ENCODE measurements around the gene ETV7.

Gene ETV7

DNA sequence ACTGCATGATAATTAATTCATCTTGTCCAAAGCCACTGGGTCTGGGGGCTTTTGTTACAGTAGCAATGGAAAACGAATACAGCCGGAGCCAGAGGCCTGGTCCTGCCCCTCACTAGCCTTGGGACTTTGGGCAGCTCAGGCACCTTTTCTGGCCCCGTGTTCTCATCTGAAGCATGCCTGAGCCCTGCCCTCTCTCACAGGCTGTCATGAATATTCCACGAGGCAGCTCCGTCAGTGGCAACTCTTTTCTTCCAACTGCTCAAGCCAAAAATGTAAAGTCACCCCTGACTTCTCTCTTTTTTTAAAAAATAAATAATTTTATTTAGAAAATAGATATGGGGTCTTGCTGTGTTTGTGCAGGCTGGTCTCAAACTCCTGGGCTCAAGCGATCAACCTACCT, 56.1 kb downstream of the ETV7 start:
- Histone ChIP-seq H3K27me3 (ENCODE audit: low read length) (no peaks in the 10 kb centered on the region; the same call in 1 of the 2 replicates), H4K20me1 (ENCODE audit: low read depth, low read length) (no peaks in the 10 kb centered on the region), H3K9me3 (ENCODE audit: insufficient read depth, low read length) (no peaks in the 10 kb centered on the region), H3K27ac (ENCODE audit: low read depth, low read length) (no peak overlapping the region), H3K4me2 (ENCODE audit: low read depth, low read length, poor library complexity, severe bottlenecking) (no peak overlapping the region), H3K9ac (ENCODE audit: low read length) (no peak overlapping the region), H3K79me2 (ENCODE audit: insufficient read depth, low read length) (no peaks in the 10 kb centered on the region), H3K36me3 (ENCODE audit: low read length) (no peaks in the 10 kb centered on the region), H3K9me2 (replicated peaks; ENCODE audit: insufficient read depth, low read length) (no peaks in the 10 kb centered on the region), H3F3A (ENCODE audit: insufficient read depth) (no peaks in the 10 kb centered on the region), H3K4me3 (ENCODE audit: insufficient read depth, low read length, poor library complexity, severe bottlenecking) (no peak overlapping the region), H2AFZ (ENCODE audit: low read depth, low read length, severe bottlenecking) (no peak overlapping the region)
- TF ChIP-seq EZH2phosphoT487 (conservative IDR thresholded peaks at IDR 0.05; ENCODE audit: low read length): no peak
- TF ChIP-seq, protein P1, sequence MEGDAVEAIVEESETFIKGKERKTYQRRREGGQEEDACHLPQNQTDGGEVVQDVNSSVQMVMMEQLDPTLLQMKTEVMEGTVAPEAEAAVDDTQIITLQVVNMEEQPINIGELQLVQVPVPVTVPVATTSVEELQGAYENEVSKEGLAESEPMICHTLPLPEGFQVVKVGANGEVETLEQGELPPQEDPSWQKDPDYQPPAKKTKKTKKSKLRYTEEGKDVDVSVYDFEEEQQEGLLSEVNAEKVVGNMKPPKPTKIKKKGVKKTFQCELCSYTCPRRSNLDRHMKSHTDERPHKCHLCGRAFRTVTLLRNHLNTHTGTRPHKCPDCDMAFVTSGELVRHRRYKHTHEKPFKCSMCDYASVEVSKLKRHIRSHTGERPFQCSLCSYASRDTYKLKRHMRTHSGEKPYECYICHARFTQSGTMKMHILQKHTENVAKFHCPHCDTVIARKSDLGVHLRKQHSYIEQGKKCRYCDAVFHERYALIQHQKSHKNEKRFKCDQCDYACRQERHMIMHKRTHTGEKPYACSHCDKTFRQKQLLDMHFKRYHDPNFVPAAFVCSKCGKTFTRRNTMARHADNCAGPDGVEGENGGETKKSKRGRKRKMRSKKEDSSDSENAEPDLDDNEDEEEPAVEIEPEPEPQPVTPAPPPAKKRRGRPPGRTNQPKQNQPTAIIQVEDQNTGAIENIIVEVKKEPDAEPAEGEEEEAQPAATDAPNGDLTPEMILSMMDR (IDR thresholded peaks at IDR 0.05; ENCODE audit: insufficient read depth, low read length, poor library complexity, severe bottlenecking): no peak

DNA sequence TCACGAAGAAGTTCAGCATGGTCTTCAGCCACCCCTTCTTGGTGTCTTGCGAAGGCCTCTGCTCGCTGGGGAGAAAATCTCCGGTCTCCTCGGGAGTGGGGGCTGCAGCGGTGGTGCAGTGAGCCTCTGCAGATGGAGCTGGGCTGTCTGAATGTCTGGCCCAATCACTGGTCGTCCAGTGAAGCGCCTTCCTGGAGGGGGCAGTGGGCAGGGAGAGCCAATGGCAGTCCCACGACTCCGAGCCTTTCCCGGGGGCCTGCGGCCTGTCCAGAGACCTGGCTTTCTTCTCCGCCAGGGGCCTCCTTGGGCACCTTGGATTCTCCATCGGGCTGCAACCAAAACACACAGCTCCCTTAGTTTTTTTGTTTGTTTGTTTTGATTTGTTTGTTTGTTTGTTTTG, 57.1 kb downstream of the ETV7 start:
- H3K4me2 ChIP-seq (ENCODE audit: low read depth, low read length, poor library complexity, severe bottlenecking): no peak overlapping the region
- H3K27me3 ChIP-seq (ENCODE audit: low read length): no peaks in the 10 kb centered on the region
- no peak overlapping the region for H3K9ac ChIP-seq (ENCODE audit: low read length)
- no peak overlapping the region for H2AFZ ChIP-seq (ENCODE audit: low read depth, low read length, severe bottlenecking)
- TF ChIP-seq EZH2phosphoT487 (conservative IDR thresholded peaks at IDR 0.05; ENCODE audit: low read length): no peak
- TF ChIP-seq, protein P1 (IDR thresholded peaks at IDR 0.05; ENCODE audit: insufficient read depth, low read length, poor library complexity, severe bottlenecking): no peak
- no peak overlapping the region for H3K4me3 ChIP-seq (ENCODE audit: insufficient read depth, low read length, poor library complexity, severe bottlenecking)
- no peaks in the 10 kb centered on the region for H3K36me3 ChIP-seq (ENCODE audit: low read length)
- H3F3A ChIP-seq (ENCODE audit: insufficient read depth): no peaks in the 10 kb centered on the region
- H3K9me2 ChIP-seq (replicated peaks; ENCODE audit: insufficient read depth, low read length): no peaks in the 10 kb centered on the region
- no peak overlapping the region for H3K27ac ChIP-seq (ENCODE audit: low read depth, low read length)
- no peaks in the 10 kb centered on the region for H3K79me2 ChIP-seq (ENCODE audit: insufficient read depth, low read length)
- no peaks in the 10 kb centered on the region for H3K9me3 ChIP-seq (ENCODE audit: insufficient read depth, low read length)
- no peaks in the 10 kb centered on the region for H4K20me1 ChIP-seq (ENCODE audit: low read depth, low read length)

DNA sequence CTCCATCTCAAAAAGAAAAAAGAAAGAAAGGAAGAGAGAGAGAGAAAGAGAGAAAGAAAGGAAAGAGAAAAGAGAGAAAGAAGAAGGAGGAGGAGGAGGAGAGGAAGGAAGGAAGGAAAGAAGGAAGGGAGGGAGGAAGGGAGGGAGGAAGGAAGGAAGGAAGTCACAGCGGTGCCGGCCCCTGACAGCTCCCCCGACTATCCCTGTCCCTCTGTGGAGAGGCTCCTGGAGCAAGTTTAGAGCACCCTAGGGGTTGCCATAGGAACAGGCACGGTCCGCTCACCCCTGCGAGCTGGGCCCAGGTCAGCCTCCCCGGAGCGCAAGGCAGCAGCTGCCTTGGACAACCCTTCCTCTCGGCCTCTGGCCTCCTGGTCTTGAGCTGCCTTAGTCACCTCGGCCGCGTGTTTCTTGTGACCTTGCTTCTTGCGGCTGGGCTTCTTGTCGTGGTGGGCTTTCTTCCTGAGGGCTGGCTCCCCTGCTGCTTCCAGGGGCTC, 57.6 kb downstream of the ETV7 start:
- H3K9ac ChIP-seq (ENCODE audit: low read length): no peak overlapping the region
- H3K4me2 ChIP-seq (ENCODE audit: low read depth, low read length, poor library complexity, severe bottlenecking): no peak overlapping the region
- H3K27ac ChIP-seq (ENCODE audit: low read depth, low read length): no peak overlapping the region

More for the DNA sequence above, 57.6 kb downstream of the ETV7 start:
- Histone ChIP-seq H3K27me3 (ENCODE audit: low read length) (no peaks in the 10 kb centered on the region), H3K4me3 (ENCODE audit: insufficient read depth, low read length, poor library complexity, severe bottlenecking) (no peak overlapping the region), H3K9me3 (ENCODE audit: insufficient read depth, low read length) (no peaks in the 10 kb centered on the region), H3K36me3 (ENCODE audit: low read length) (no peaks in the 10 kb centered on the region), H3F3A (ENCODE audit: insufficient read depth) (no peaks in the 10 kb centered on the region), H2AFZ (ENCODE audit: low read depth, low read length, severe bottlenecking) (no peak overlapping the region), H3K9me2 (replicated peaks; ENCODE audit: insufficient read depth, low read length) (no peaks in the 10 kb centered on the region), H4K20me1 (ENCODE audit: low read depth, low read length) (no peaks in the 10 kb centered on the region), H3K79me2 (ENCODE audit: insufficient read depth, low read length) (no peaks in the 10 kb centered on the region)
- TF ChIP-seq, protein P1 (IDR thresholded peaks at IDR 0.05; ENCODE audit: insufficient read depth, low read length, poor library complexity, severe bottlenecking): no peak
- TF ChIP-seq EZH2phosphoT487 (conservative IDR thresholded peaks at IDR 0.05; ENCODE audit: low read length): no peak

Measured in SU-DHL-6 (cell line).